Neural cell (in vitro differentiated cells): ENCODE data around the gene MRPL24.

Experiments used
- EP300 ChIP-seq: fragments of 450-650 bp; conservative IDR thresholded peaks from 2 replicates; pipeline ENCODE4 v1.6.1; 2014; ENCODE audit warnings: antibody characterized with exemption, mild to moderate bottlenecking, moderate library complexity; ENCODE audit not compliant: poor library complexity, severe bottlenecking
- EZH2 ChIP-seq: fragments of 200-600, 300-800 bp; shearing (Covaris generic), sonication (generic); IDR thresholded peaks from 2 replicates; pipeline ENCODE4 v1.6.1; 2014; ENCODE audit warnings: antibody characterized with exemption, low read length, borderline replicate concordance, mild to moderate bottlenecking; ENCODE audit not compliant: insufficient read depth, poor library complexity, severe bottlenecking
- MXI1 ChIP-seq: fragments of 450-650 bp; conservative IDR thresholded peaks from 2 replicates; pipeline ENCODE4 v1.6.1; 2014; ENCODE audit warnings: antibody characterized with exemption, mild to moderate bottlenecking; ENCODE audit not compliant: poor library complexity, severe bottlenecking
- POLR2AphosphoS5 ChIP-seq: IDR thresholded peaks from 2 replicates; pipeline ENCODE4 v1.6.1; 2012
- RAD21 ChIP-seq: fragments of 450-650 bp; conservative IDR thresholded peaks from 2 replicates; pipeline ENCODE4 v1.6.1; 2014; ENCODE audit warnings: antibody characterized with exemption, mild to moderate bottlenecking, moderate library complexity
- SMC3 ChIP-seq: fragments of 450-650 bp; conservative IDR thresholded peaks from 2 replicates; pipeline ENCODE4 v1.6.1; 2014; ENCODE audit warnings: antibody characterized with exemption, mild to moderate bottlenecking, moderate library complexity; ENCODE audit not compliant: poor library complexity
- TAF1 ChIP-seq: IDR thresholded peaks from 2 replicates; pipeline ENCODE4 v1.6.1; 2012; ENCODE audit warnings: low read depth
- TF ChIP-seq, protein P1 (sequence below): IDR thresholded peaks from 2 replicates; pipeline ENCODE4 v1.6.1; 2012; ENCODE audit warnings: borderline replicate concordance
- TF ChIP-seq, protein P2 (sequence below): fragments of 450-650 bp; IDR thresholded peaks from 2 replicates; pipeline ENCODE4 v1.5.1; 2014; ENCODE audit warnings: antibody characterized with exemption, mild to moderate bottlenecking, moderate library complexity; ENCODE audit not compliant: poor library complexity, severe bottlenecking

DNA sequence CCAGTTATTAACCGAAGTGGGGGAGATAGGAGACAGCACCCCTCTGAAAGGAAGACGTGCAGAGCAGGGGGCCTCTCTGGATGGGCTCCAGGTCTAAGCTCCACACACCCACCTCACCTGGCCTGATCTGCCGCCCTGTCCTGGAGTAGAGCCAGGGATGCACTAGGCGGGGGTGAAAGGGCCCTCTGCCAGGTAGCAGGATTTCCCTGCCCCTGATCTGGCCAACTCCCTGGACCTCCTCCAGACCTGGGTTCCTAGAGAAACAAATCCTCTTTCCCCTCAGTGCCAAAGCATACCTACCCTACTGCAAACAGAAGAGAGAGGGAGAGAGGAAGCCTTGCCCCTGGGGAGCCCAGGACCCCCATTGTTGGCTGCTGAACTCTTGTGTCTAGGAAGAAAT lies 37.6 kb downstream of the MRPL24 start:
- TF ChIP-seq MXI1 = no peak
- TF ChIP-seq EP300 = no peak
- no peak for TF ChIP-seq RAD21
- TF ChIP-seq, protein P1, sequence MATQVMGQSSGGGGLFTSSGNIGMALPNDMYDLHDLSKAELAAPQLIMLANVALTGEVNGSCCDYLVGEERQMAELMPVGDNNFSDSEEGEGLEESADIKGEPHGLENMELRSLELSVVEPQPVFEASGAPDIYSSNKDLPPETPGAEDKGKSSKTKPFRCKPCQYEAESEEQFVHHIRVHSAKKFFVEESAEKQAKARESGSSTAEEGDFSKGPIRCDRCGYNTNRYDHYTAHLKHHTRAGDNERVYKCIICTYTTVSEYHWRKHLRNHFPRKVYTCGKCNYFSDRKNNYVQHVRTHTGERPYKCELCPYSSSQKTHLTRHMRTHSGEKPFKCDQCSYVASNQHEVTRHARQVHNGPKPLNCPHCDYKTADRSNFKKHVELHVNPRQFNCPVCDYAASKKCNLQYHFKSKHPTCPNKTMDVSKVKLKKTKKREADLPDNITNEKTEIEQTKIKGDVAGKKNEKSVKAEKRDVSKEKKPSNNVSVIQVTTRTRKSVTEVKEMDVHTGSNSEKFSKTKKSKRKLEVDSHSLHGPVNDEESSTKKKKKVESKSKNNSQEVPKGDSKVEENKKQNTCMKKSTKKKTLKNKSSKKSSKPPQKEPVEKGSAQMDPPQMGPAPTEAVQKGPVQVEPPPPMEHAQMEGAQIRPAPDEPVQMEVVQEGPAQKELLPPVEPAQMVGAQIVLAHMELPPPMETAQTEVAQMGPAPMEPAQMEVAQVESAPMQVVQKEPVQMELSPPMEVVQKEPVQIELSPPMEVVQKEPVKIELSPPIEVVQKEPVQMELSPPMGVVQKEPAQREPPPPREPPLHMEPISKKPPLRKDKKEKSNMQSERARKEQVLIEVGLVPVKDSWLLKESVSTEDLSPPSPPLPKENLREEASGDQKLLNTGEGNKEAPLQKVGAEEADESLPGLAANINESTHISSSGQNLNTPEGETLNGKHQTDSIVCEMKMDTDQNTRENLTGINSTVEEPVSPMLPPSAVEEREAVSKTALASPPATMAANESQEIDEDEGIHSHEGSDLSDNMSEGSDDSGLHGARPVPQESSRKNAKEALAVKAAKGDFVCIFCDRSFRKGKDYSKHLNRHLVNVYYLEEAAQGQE = no peak
- TF ChIP-seq, protein P2, sequence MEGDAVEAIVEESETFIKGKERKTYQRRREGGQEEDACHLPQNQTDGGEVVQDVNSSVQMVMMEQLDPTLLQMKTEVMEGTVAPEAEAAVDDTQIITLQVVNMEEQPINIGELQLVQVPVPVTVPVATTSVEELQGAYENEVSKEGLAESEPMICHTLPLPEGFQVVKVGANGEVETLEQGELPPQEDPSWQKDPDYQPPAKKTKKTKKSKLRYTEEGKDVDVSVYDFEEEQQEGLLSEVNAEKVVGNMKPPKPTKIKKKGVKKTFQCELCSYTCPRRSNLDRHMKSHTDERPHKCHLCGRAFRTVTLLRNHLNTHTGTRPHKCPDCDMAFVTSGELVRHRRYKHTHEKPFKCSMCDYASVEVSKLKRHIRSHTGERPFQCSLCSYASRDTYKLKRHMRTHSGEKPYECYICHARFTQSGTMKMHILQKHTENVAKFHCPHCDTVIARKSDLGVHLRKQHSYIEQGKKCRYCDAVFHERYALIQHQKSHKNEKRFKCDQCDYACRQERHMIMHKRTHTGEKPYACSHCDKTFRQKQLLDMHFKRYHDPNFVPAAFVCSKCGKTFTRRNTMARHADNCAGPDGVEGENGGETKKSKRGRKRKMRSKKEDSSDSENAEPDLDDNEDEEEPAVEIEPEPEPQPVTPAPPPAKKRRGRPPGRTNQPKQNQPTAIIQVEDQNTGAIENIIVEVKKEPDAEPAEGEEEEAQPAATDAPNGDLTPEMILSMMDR = no peak
- no peak for TF ChIP-seq SMC3
- TF ChIP-seq POLR2AphosphoS5 = no peak
- TF ChIP-seq EZH2 = no peak
- TF ChIP-seq TAF1 = no peak
